Peyer's patch (tissue), 4 donors: ENCODE results near the gene ASGR1. TPM values are rescaled to one million over a fixed set of nuclear protein-coding genes. Genes with fewer than 3 reads are reported as not detected.
A peak's percentile ranks its signal among the peaks of the same experiment; 100 is the strongest.

ENCODE experiments used
- DNase-seq, 3 donors: peaks; one replicate each; pipeline ENCODE4 v3.0.0-alpha.2; 2017 to 2019
- H3K27ac ChIP-seq, 4 donors: fragments of 200-600 bp; sonication (generic); one replicate each; pipeline ENCODE4 v1.5.1; 2016 to 2019
- H3K27me3 ChIP-seq, 2 donors: fragments of 200-600 bp; sonication (generic); one replicate each; pipeline ENCODE4 v1.5.1; 2019
- H3K36me3 ChIP-seq, 3 donors: fragments of 200-600 bp; sonication (generic); one replicate each; pipeline ENCODE4 v1.5.1; 2016 to 2019
- H3K4me1 ChIP-seq, 4 donors: fragments of 200-600 bp; sonication (generic); one replicate each; pipeline ENCODE4 v1.5.1; 2016 to 2019
- H3K4me3 ChIP-seq, 4 donors: fragments of 200-600 bp; sonication (generic); 1 replicate in 3 of 4; 2 replicates in 1 of 4; pipeline ENCODE4 v1.5.1; 2016 to 2019; ENCODE audit warnings: mild to moderate bottlenecking in 1 of 4
- H3K9me3 ChIP-seq, 4 donors: fragments of 200-600 bp; sonication (generic); one replicate each; pipeline ENCODE4 v1.5.1; 2016 to 2019; ENCODE audit warnings: mild to moderate bottlenecking in 1 of 4
- CTCF ChIP-seq, 6 experiments: fragments of 450-650 bp in 4 of 6; fragments of 200-600 bp in 2 of 6; sonication (generic) in 1 of 6; IDR thresholded peaks; one replicate each; pipeline ENCODE4 v1.5.1; 2017 to 2019; ENCODE audit warnings: antibody characterized with exemption in 6 of 6, mild to moderate bottlenecking in 3 of 6, moderate library complexity in 1 of 6
- POLR2A ChIP-seq, 2 donors: fragments of 450-650 bp; IDR thresholded peaks; one replicate each; pipeline ENCODE4 v1.5.1; 2017; ENCODE audit warnings: antibody characterized with exemption in 2 of 2, mild to moderate bottlenecking in 2 of 2, moderate library complexity in 2 of 2
- total RNA-seq, 4 donors: library from RNA; depleted of rRNA; stranded (reverse); fragments of >200 nt; gene quantifications; one replicate each; pipeline ENCODE4 v1.1.0, GENCODE V29; 2016

The ASGR1 gene
- total RNA-seq, 4 donors from 2014 or later, result 0.88 to 2.5 (median 0.94) TPM; not detected in 1

GRCh38 chr17:7207120-7208001 is 28.2 kb upstream of the ASGR1 start:
- no peak for TF ChIP-seq CTCF (IDR thresholded peaks at IDR 0.05)
- TF ChIP-seq POLR2A (IDR thresholded peaks at IDR 0.05), result no peak
- Histone ChIP-seq H3K9me3 (no peaks in the 10 kb centered on the region), H3K27me3 (no peaks in the 10 kb centered on the region), H3K4me3 (no peak overlapping the region), H3K36me3 (peaks cover 0 to 8% (median 0%) of the 10 kb centered on the region in 3 donors), H3K4me1 (peaks cover 0 to 6% (median 1%) of the 10 kb centered on the region in 4 donors), H3K27ac (no peak overlapping the region)
- peak in 1 of 3 donors; percentile 28 for DNase-seq

GRCh38 chr17:7205561-7205960 is 26.4 kb upstream of the ASGR1 start:
- TF ChIP-seq CTCF (IDR thresholded peaks at IDR 0.05) (no peak), POLR2A (IDR thresholded peaks at IDR 0.05) (no peak)
- no peak for DNase-seq
- H3K4me3 ChIP-seq, result peak overlapping the region; percentile 32 to 52 (median 50)
- no peaks in the 10 kb centered on the region for H3K9me3 ChIP-seq
- H3K36me3 ChIP-seq, result peaks cover 0 to 10% (median 0%) of the 10 kb centered on the region in 3 donors
- H3K27ac ChIP-seq, result peak overlapping the region; percentile 15 to 72 (median 58)
- H3K4me1 ChIP-seq, result peaks cover 0 to 6% (median 1%) of the 10 kb centered on the region in 4 donors
- H3K27me3 ChIP-seq, result no peaks in the 10 kb centered on the region

- Histone ChIP-seq H3K4me1 (peaks cover 0 to 6% (median 1%) of the 10 kb centered on the region in 4 donors), H3K27ac (peak overlapping the region; percentile 15 to 72 (median 58)), H3K9me3 (no peaks in the 10 kb centered on the region), H3K4me3 (peak overlapping the region; percentile 32 to 52 (median 50)), H3K27me3 (no peaks in the 10 kb centered on the region), H3K36me3 (peaks cover 0 to 10% (median 0%) of the 10 kb centered on the region in 3 donors)
- DNase-seq, result peak; percentile 80 to 96 (median 90)
- TF ChIP-seq CTCF (IDR thresholded peaks at IDR 0.05) (no peak), POLR2A (IDR thresholded peaks at IDR 0.05) (no peak)
These were observed 25.8 kb upstream of the ASGR1 start for GRCh38 chr17:7204828-7205461.

- peak overlapping the region; percentile 32 to 52 (median 50) for H3K4me3 ChIP-seq
- H3K9me3 ChIP-seq, result no peaks in the 10 kb centered on the region
- TF ChIP-seq CTCF (IDR thresholded peaks at IDR 0.05) (no peak), POLR2A (IDR thresholded peaks at IDR 0.05) (no peak)
- H3K27me3 ChIP-seq, result no peaks in the 10 kb centered on the region
- H3K36me3 ChIP-seq, result peaks cover 0 to 10% (median 0%) of the 10 kb centered on the region in 3 donors
- H3K27ac ChIP-seq, result peak overlapping the region; percentile 15 to 72 (median 58)
- DNase-seq, result no peak
- H3K4me1 ChIP-seq, result peaks cover 0 to 6% (median 1%) of the 10 kb centered on the region in 4 donors
These were observed 25.2 kb upstream of the ASGR1 start for GRCh38 chr17:7204336-7204735.

- H3K36me3 ChIP-seq, result peaks cover 0 to 10% (median 0%) of the 10 kb centered on the region in 3 donors
- H3K4me1 ChIP-seq, result peaks cover 0 to 6% (median 1%) of the 10 kb centered on the region in 4 donors
- no peak overlapping the region for H3K27ac ChIP-seq
- H3K9me3 ChIP-seq, result no peaks in the 10 kb centered on the region
- DNase-seq, result no peak
- no peaks in the 10 kb centered on the region for H3K27me3 ChIP-seq
- no peak overlapping the region for H3K4me3 ChIP-seq
- TF ChIP-seq POLR2A (IDR thresholded peaks at IDR 0.05) (no peak), CTCF (IDR thresholded peaks at IDR 0.05) (no peak)
These were observed 24.2 kb upstream of the ASGR1 start for GRCh38 chr17:7203391-7203790.
